GM12892 (cell line): ENCODE data around the gene CCDC175.

Experiments used
- POLR2A ChIP-seq: IDR thresholded peaks from 2 replicates; pipeline ENCODE4 v1.6.1; 2011; ENCODE audit warnings: low read depth, low read length, control low read depth
- POLR2AphosphoS5 ChIP-seq: IDR thresholded peaks from 2 replicates; pipeline ENCODE4 v1.6.1; 2011; ENCODE audit warnings: low read depth, low read length, control low read depth

DNA sequence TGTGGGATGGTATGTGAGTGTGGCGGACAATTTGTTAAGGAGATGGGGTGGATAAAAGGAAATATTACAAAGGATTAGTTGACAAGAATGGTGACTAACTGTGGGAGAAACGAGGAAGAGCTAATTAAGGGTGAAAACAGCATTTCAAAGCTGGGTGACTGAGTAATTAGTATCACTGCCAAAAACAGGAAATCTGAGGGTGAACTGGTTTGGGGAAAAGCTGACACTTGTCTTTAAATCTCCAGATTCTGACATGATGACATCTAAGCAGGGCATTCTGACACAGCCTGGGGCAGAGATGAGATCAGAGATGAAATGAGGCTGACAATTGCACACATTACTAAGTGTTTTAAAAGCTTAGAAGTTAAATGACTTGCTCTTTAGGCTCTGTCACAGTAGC, 42.4 kb upstream of the CCDC175 start:
- TF ChIP-seq POLR2A: no peak
- TF ChIP-seq POLR2AphosphoS5: no peak
